Esophagus muscularis mucosa (tissue), 4 donors: ENCODE measurements around the gene CDH4. TPM values are rescaled to one million over a fixed set of nuclear protein-coding genes. Genes with fewer than 3 reads are reported as not detected.

Source experiments
- DNase-seq: peaks from one replicate; pipeline ENCODE4 v3.0.0-alpha.2; 2017; ENCODE audit errors: extremely low spot score
- H3K27ac ChIP-seq, 4 donors: fragments of 200-600 bp; sonication (generic); replicated peaks in 1 of 4; 1 replicate in 3 of 4; 2 replicates in 1 of 4; pipeline ENCODE4 v1.5.1; 2016 to 2019; ENCODE audit warnings: mild to moderate bottlenecking in 1 of 4
- H3K27me3 ChIP-seq, 4 donors: fragments of 200-600 bp; sonication (generic); one replicate each; pipeline versions ENCODE4 v1.5.1 to v1.6.0; 2016 to 2019
- H3K36me3 ChIP-seq, 4 donors: fragments of 200-600 bp; sonication (generic); one replicate each; pipeline ENCODE4 v1.5.1; 2016 to 2019
- H3K4me1 ChIP-seq, 4 donors: fragments of 200-600 bp; sonication (generic); one replicate each; pipeline ENCODE4 v1.5.1; 2016 to 2019
- H3K4me3 ChIP-seq, 4 donors: fragments of 200-600 bp; sonication (generic); 1 replicate in 2 of 4; 2 replicates in 2 of 4; pipeline ENCODE4 v1.5.1; 2016 to 2019; ENCODE audit warnings: mild to moderate bottlenecking in 4 of 4, moderate library complexity in 1 of 4
- H3K9me3 ChIP-seq, 4 donors: fragments of 200-600 bp; sonication (generic); 1 replicate in 3 of 4; 2 replicates in 1 of 4; pipeline ENCODE4 v1.5.1; 2016 to 2019
- EP300 ChIP-seq: sonication (generic); formaldehyde crosslinking; IDR thresholded peaks from one replicate; pipeline ENCODE4 v1.6.1; 2017; ENCODE audit warnings: antibody characterized with exemption
- POLR2A ChIP-seq: fragments of 450-650 bp; IDR thresholded peaks from one replicate; pipeline ENCODE4 v1.6.1; 2017; ENCODE audit warnings: antibody characterized with exemption, moderate library complexity, mild to moderate bottlenecking, low read depth
- POLR2AphosphoS5 ChIP-seq, 2 donors: sonication (generic); formaldehyde crosslinking; IDR thresholded peaks; one replicate each; pipeline ENCODE4 v1.6.1; 2017; ENCODE audit warnings: antibody characterized with exemption in 2 of 2
- WGBS: methylation state at CpG from one replicate; pipeline ENCODE4 v1.1.5; 2018; 5-methylcytosine and 5-hydroxymethylcytosine counted together
- intact Hi-C: fragments of 100-400 bp; cut with DNase I; formaldehyde crosslinking; loops from one replicate; pipeline ENCODE4 v1.15.1; 2023
- total RNA-seq, 4 donors: library from RNA; depleted of rRNA; stranded (reverse); fragments of >200 nt; gene quantifications; one replicate each; pipeline versions ENCODE4 v1.1.0 to v1.2.1, GENCODE V29; 2016
- TF ChIP-seq, protein P1 (sequence below), 3 experiments: fragments of 200-600 bp in 2 of 3; fragments of 450-650 bp in 1 of 3; sonication (generic) in 2 of 3; IDR thresholded peaks; one replicate each; pipeline ENCODE4 v1.5.1; 2017 to 2019; ENCODE audit warnings: antibody characterized with exemption in 3 of 3, mild to moderate bottlenecking in 2 of 3, moderate library complexity in 1 of 3

CDH4 gene
- total RNA-seq, 4 donors from 2014 or later = 0.42 to 1.3 (median 0.48) TPM

GRCh38 chr20:61650912-61651733 lies 399.1 kb downstream of the CDH4 start:
- no peaks in the 10 kb centered on the region for H3K36me3 ChIP-seq
- TF ChIP-seq POLR2A (no peak), EP300 (no peak), POLR2AphosphoS5 (IDR thresholded peaks at IDR 0.05) (no peak)
- TF ChIP-seq, protein P1, sequence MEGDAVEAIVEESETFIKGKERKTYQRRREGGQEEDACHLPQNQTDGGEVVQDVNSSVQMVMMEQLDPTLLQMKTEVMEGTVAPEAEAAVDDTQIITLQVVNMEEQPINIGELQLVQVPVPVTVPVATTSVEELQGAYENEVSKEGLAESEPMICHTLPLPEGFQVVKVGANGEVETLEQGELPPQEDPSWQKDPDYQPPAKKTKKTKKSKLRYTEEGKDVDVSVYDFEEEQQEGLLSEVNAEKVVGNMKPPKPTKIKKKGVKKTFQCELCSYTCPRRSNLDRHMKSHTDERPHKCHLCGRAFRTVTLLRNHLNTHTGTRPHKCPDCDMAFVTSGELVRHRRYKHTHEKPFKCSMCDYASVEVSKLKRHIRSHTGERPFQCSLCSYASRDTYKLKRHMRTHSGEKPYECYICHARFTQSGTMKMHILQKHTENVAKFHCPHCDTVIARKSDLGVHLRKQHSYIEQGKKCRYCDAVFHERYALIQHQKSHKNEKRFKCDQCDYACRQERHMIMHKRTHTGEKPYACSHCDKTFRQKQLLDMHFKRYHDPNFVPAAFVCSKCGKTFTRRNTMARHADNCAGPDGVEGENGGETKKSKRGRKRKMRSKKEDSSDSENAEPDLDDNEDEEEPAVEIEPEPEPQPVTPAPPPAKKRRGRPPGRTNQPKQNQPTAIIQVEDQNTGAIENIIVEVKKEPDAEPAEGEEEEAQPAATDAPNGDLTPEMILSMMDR (IDR thresholded peaks at IDR 0.05) = no peak
- no peaks in the 10 kb centered on the region for H3K4me1 ChIP-seq
- H3K4me3 ChIP-seq = no peak overlapping the region
- no peak overlapping the region for H3K27ac ChIP-seq
- H3K9me3 ChIP-seq = no peaks in the 10 kb centered on the region
- WGBS = 88% methylated on average over 22 of the region's 34 CpGs
- intact Hi-C loops = no loop called here
- DNase-seq = no peak
- H3K27me3 ChIP-seq = peaks cover 0 to 21% (median 0%) of the 10 kb centered on the region in 4 donors

GRCh38 chr20:61652146-61652545 lies 400.1 kb downstream of the CDH4 start:
- 88% methylated on average over 10 of the region's 10 CpGs for WGBS
- H3K4me3 ChIP-seq = no peak overlapping the region
- TF ChIP-seq, protein P1 (IDR thresholded peaks at IDR 0.05) = no peak
- TF ChIP-seq EP300 = no peak
- peaks cover 0 to 25% (median 0%) of the 10 kb centered on the region in 4 donors for H3K27me3 ChIP-seq
- no peaks in the 10 kb centered on the region for H3K9me3 ChIP-seq
- DNase-seq = no peak
- intact Hi-C loops = no loop called here
- no peaks in the 10 kb centered on the region for H3K4me1 ChIP-seq
- H3K36me3 ChIP-seq = no peaks in the 10 kb centered on the region
- H3K27ac ChIP-seq = no peak overlapping the region

- 82% methylated on average over 7 of the region's 14 CpGs for WGBS
- no peaks in the 10 kb centered on the region for H3K4me1 ChIP-seq
- no peak overlapping the region for H3K27ac ChIP-seq
- intact Hi-C loops = no loop called here
- DNase-seq = no peak
- peaks cover 0 to 25% (median 0%) of the 10 kb centered on the region in 4 donors for H3K27me3 ChIP-seq
- H3K36me3 ChIP-seq = no peaks in the 10 kb centered on the region
- H3K4me3 ChIP-seq = no peak overlapping the region
- no peaks in the 10 kb centered on the region for H3K9me3 ChIP-seq
- no peak for TF ChIP-seq EP300
- no peak for TF ChIP-seq POLR2AphosphoS5 (IDR thresholded peaks at IDR 0.05)
- TF ChIP-seq, protein P1 (IDR thresholded peaks at IDR 0.05) = no peak
- no peak for TF ChIP-seq POLR2A
These were observed 402.7 kb downstream of the CDH4 start for GRCh38 chr20:61654726-61655125.

GRCh38 chr20:61655591-61655990 lies 403.5 kb downstream of the CDH4 start:
- peaks cover 0 to 25% (median 0%) of the 10 kb centered on the region in 4 donors for H3K27me3 ChIP-seq
- no peaks in the 10 kb centered on the region for H3K36me3 ChIP-seq
- no peak for TF ChIP-seq POLR2AphosphoS5 (IDR thresholded peaks at IDR 0.05)
- no peak for TF ChIP-seq EP300
- TF ChIP-seq, protein P1 (IDR thresholded peaks at IDR 0.05) = no peak
- no peak for TF ChIP-seq POLR2A
- no peak for DNase-seq
- WGBS = 66% methylated on average over 8 of the region's 10 CpGs
- no peaks in the 10 kb centered on the region for H3K9me3 ChIP-seq
- no peak overlapping the region for H3K27ac ChIP-seq
- H3K4me1 ChIP-seq = no peaks in the 10 kb centered on the region
- intact Hi-C loops = no loop called here
- H3K4me3 ChIP-seq = no peak overlapping the region

GRCh38 chr20:61656198-61656597 lies 404.1 kb downstream of the CDH4 start:
- no peak overlapping the region for H3K4me3 ChIP-seq
- H3K9me3 ChIP-seq = no peaks in the 10 kb centered on the region
- peaks cover 0 to 21% (median 0%) of the 10 kb centered on the region in 4 donors for H3K27me3 ChIP-seq
- WGBS = 82% methylated on average over 15 of the region's 21 CpGs
- no peak for DNase-seq
- no peaks in the 10 kb centered on the region for H3K4me1 ChIP-seq
- intact Hi-C loops = no loop called here
- TF ChIP-seq, protein P1 (IDR thresholded peaks at IDR 0.05) = no peak
- no peak for TF ChIP-seq POLR2AphosphoS5 (IDR thresholded peaks at IDR 0.05)
- TF ChIP-seq EP300 = no peak
- TF ChIP-seq POLR2A = no peak
- no peak overlapping the region for H3K27ac ChIP-seq
- no peaks in the 10 kb centered on the region for H3K36me3 ChIP-seq
